ENCODE results near the gene SRF. TPM values are rescaled to one million over a fixed set of nuclear protein-coding genes. Genes with fewer than 3 reads are reported as not detected.

Gene SRF
- total and polyA plus RNA-seq, 2 donors (not counting 1 experiment from before 2014, with no cell fraction given), result 16.0 to 32.3 TPM

- Histone ChIP-seq H3K9me3 (ENCODE audit: control insufficient read depth, insufficient read depth, low read depth, low read length) (no peaks in the 10 kb centered on the region), H4K20me1 (ENCODE audit: control insufficient read depth, extremely low read depth, insufficient read depth, low read length) (no peaks in the 10 kb centered on the region), H3K4me1 (ENCODE audit: control insufficient read depth, extremely low read depth, insufficient read depth, low read length) (peaks cover 6% of the 10 kb centered on the region), H3K4me3 (replicated peaks in 1 of 4; ENCODE audit: control extremely low read depth in 1 of 4, insufficient read depth in 1 of 4, low read depth in 3 of 4, low read length in 4 of 4) (peak overlapping the region; percentile 57 to 92 (median 74)), H3K27me3 (ENCODE audit: control insufficient read depth, insufficient read depth, low read length) (no peaks in the 10 kb centered on the region), H2AFZ (ENCODE audit: low read length) (peak overlapping the region; percentile 33), H3K4me2 (ENCODE audit: extremely low read depth, insufficient read depth, low read length) (peak overlapping the region; percentile 97), H3K36me3 (ENCODE audit: control insufficient read depth, insufficient read depth, low read length) (peaks cover 32% of the 10 kb centered on the region), H3K27ac (ENCODE audit: insufficient read depth, low read length) (peak overlapping the region; percentile 67), H3K79me2 (ENCODE audit: control insufficient read depth, insufficient read depth, low read length) (peaks cover 5% of the 10 kb centered on the region), H3K9ac (ENCODE audit: insufficient read depth, low read length) (peak overlapping the region; percentile 63)
- no peak for TF ChIP-seq EZH2 (IDR thresholded peaks at IDR 0.05; ENCODE audit: low read length, missing control alignments)
- TF ChIP-seq, protein P1, sequence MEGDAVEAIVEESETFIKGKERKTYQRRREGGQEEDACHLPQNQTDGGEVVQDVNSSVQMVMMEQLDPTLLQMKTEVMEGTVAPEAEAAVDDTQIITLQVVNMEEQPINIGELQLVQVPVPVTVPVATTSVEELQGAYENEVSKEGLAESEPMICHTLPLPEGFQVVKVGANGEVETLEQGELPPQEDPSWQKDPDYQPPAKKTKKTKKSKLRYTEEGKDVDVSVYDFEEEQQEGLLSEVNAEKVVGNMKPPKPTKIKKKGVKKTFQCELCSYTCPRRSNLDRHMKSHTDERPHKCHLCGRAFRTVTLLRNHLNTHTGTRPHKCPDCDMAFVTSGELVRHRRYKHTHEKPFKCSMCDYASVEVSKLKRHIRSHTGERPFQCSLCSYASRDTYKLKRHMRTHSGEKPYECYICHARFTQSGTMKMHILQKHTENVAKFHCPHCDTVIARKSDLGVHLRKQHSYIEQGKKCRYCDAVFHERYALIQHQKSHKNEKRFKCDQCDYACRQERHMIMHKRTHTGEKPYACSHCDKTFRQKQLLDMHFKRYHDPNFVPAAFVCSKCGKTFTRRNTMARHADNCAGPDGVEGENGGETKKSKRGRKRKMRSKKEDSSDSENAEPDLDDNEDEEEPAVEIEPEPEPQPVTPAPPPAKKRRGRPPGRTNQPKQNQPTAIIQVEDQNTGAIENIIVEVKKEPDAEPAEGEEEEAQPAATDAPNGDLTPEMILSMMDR (conservative IDR thresholded peaks at IDR 0.05 in 1 of 2, IDR thresholded peaks at IDR 0.05 in 1 of 2; ENCODE audit: low read depth in 1 of 2, low read length in 2 of 2), result no peak
- no peak for DNase-seq (ENCODE audit: low read depth in 2 of 2)
Measured at GRCh38 chr6:43181621-43181941, 10.5 kb downstream of the SRF start.

- Histone ChIP-seq H3K9me3 (ENCODE audit: control insufficient read depth, insufficient read depth, low read depth, low read length) (no peaks in the 10 kb centered on the region), H3K4me1 (ENCODE audit: control insufficient read depth, extremely low read depth, insufficient read depth, low read length) (peaks cover 6% of the 10 kb centered on the region), H4K20me1 (ENCODE audit: control insufficient read depth, extremely low read depth, insufficient read depth, low read length) (no peaks in the 10 kb centered on the region), H3K4me3 (replicated peaks in 1 of 4; ENCODE audit: control extremely low read depth in 1 of 4, insufficient read depth in 1 of 4, low read depth in 3 of 4, low read length in 4 of 4) (peak within 1 kb of the TSS; percentile 57 to 92 (median 74)), H3K9ac (ENCODE audit: insufficient read depth, low read length) (peak within 1 kb of the TSS; percentile 63), H3K27me3 (ENCODE audit: control insufficient read depth, insufficient read depth, low read length) (no peaks in the 10 kb centered on the region), H3K79me2 (ENCODE audit: control insufficient read depth, insufficient read depth, low read length) (peaks cover 3% of the 10 kb centered on the region), H3K36me3 (ENCODE audit: control insufficient read depth, insufficient read depth, low read length) (peaks cover 34% of the 10 kb centered on the region), H3K4me2 (ENCODE audit: extremely low read depth, insufficient read depth, low read length) (peak within 1 kb of the TSS; percentile 97), H2AFZ (ENCODE audit: low read length) (peak within 1 kb of the TSS; percentile 56), H3K27ac (ENCODE audit: insufficient read depth, low read length) (peak within 1 kb of the TSS; percentile 67)
- TF ChIP-seq, protein P1 (conservative IDR thresholded peaks at IDR 0.05 in 1 of 2, IDR thresholded peaks at IDR 0.05 in 1 of 2; ENCODE audit: low read depth in 1 of 2, low read length in 2 of 2), result no peak
- no peak for TF ChIP-seq EZH2 (IDR thresholded peaks at IDR 0.05; ENCODE audit: low read length, missing control alignments)
- DNase-seq (ENCODE audit: low read depth in 2 of 2), result peak; percentile 68 to 75
Measured at GRCh38 chr6:43181942-43182860, 11.1 kb downstream of the SRF start, which contains the start of gene CUL9. Gene CUL9 (plus strand): TSS chr6:43182196. CDS start chr6:43184311, 2,115 bp downstream.

DNA sequence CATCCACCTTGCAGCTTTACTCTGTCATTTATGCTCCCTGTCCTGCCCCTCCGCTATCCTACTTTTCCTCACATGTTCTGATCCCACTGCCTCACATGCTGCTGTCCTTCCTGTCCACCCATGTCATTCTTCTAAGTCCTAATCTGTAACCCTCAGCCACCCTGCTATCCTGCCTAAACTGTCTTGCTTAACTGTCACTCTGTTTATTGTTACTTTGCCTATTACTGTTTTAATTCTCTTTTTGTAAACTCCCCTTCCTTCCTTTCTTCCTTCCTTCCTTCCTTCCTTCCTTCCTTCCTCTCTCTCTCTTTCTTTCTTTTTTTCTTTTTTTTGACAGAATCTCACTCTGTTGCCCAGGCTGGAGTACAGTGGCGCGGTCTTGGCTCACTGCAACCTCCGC, 12.4 kb downstream of the SRF start:
- H3K27ac ChIP-seq (ENCODE audit: insufficient read depth, low read length), result no peak overlapping the region
- no peak overlapping the region for H2AFZ ChIP-seq (ENCODE audit: low read length)
- H3K9ac ChIP-seq (ENCODE audit: insufficient read depth, low read length), result no peak overlapping the region
- H3K4me2 ChIP-seq (ENCODE audit: extremely low read depth, insufficient read depth, low read length), result no peak overlapping the region
- H3K79me2 ChIP-seq (ENCODE audit: control insufficient read depth, insufficient read depth, low read length), result peaks cover 3% of the 10 kb centered on the region
- no peaks in the 10 kb centered on the region for H3K9me3 ChIP-seq (ENCODE audit: control insufficient read depth, insufficient read depth, low read depth, low read length)
- no peak for DNase-seq (ENCODE audit: low read depth in 2 of 2)
- no peak overlapping the region for H3K4me3 ChIP-seq (replicated peaks in 1 of 4; ENCODE audit: control extremely low read depth in 1 of 4, insufficient read depth in 1 of 4, low read depth in 3 of 4, low read length in 4 of 4)
- H3K27me3 ChIP-seq (ENCODE audit: control insufficient read depth, insufficient read depth, low read length), result no peaks in the 10 kb centered on the region
- no peaks in the 10 kb centered on the region for H4K20me1 ChIP-seq (ENCODE audit: control insufficient read depth, extremely low read depth, insufficient read depth, low read length)
- peaks cover 6% of the 10 kb centered on the region for H3K4me1 ChIP-seq (ENCODE audit: control insufficient read depth, extremely low read depth, insufficient read depth, low read length)
- no peak for TF ChIP-seq EZH2 (IDR thresholded peaks at IDR 0.05; ENCODE audit: low read length, missing control alignments)
- TF ChIP-seq, protein P1 (conservative IDR thresholded peaks at IDR 0.05 in 1 of 2, IDR thresholded peaks at IDR 0.05 in 1 of 2; ENCODE audit: low read depth in 1 of 2, low read length in 2 of 2), result no peak
- peaks cover 31% of the 10 kb centered on the region for H3K36me3 ChIP-seq (ENCODE audit: control insufficient read depth, insufficient read depth, low read length)
